Glutamatergic neuron (in vitro differentiated cells): ENCODE measurements around the gene ADAMTS6. TPM values are rescaled to one million over a fixed set of nuclear protein-coding genes. Genes with fewer than 3 reads are reported as not detected.

Source experiments
- DNase-seq: peaks from one replicate; pipeline ENCODE4 v3.0.0; 2022
- H3K27ac Mint-ChIP-seq: one replicate; pipeline ENCODE4 v1.8.0; 2020; ENCODE audit warnings: mild to moderate bottlenecking, mixed read lengths, inconsistent platforms; ENCODE audit not compliant: unreplicated experiment
- H3K27me3 Mint-ChIP-seq: one replicate; pipeline ENCODE4 v1.8.0; 2020; ENCODE audit warnings: mild to moderate bottlenecking, moderate library complexity, mixed read lengths, inconsistent platforms; ENCODE audit not compliant: unreplicated experiment
- H3K36me3 Mint-ChIP-seq: one replicate; pipeline ENCODE4 v1.8.0; 2020; ENCODE audit warnings: mild to moderate bottlenecking, mixed read lengths, inconsistent platforms; ENCODE audit not compliant: unreplicated experiment
- H3K4me1 Mint-ChIP-seq: one replicate; pipeline ENCODE4 v1.8.0; 2020; ENCODE audit warnings: mild to moderate bottlenecking, low read depth, mixed read lengths, inconsistent platforms; ENCODE audit not compliant: unreplicated experiment
- H3K4me3 Mint-ChIP-seq: one replicate; pipeline ENCODE4 v1.8.0; 2020; ENCODE audit warnings: mild to moderate bottlenecking, mixed read lengths, inconsistent platforms; ENCODE audit not compliant: unreplicated experiment
- H3K9me3 Mint-ChIP-seq: one replicate; pipeline ENCODE4 v1.8.0; 2020; ENCODE audit warnings: mild to moderate bottlenecking, moderate library complexity, mixed read lengths, inconsistent platforms; ENCODE audit not compliant: unreplicated experiment
- CTCF ChIP-seq: fragments of 200-600 bp; sonication (generic); IDR thresholded peaks from one replicate; pipeline ENCODE4 v1.5.0; 2021; ENCODE audit not compliant: partially characterized antibody, unreplicated experiment
- total RNA-seq: library from RNA; stranded (reverse); fragmentation: NEBNext Ultra II Directional; extraction: Animal tissue kit (Norgen Biotek cat#: 25700); gene quantifications from one replicate; pipeline ENCODE4 v1.2.1, GENCODE V29; 2021; ENCODE audit not compliant: unreplicated experiment

ADAMTS6 gene
- total RNA-seq, 1 donor from 2014 or later: 2.1 TPM

GRCh38 chr5:65261499-65261898, 220.2 kb downstream of the ADAMTS6 start:
- Mint-ChIP-seq H3K4me3 (no peak overlapping the region), H3K9me3 (no peaks in the 10 kb centered on the region), H3K4me1 (no peaks in the 10 kb centered on the region), H3K36me3 (no peaks in the 10 kb centered on the region), H3K27ac (no peak overlapping the region), H3K27me3 (peaks cover 3% of the 10 kb centered on the region)
- TF ChIP-seq CTCF: no peak
- DNase-seq: no peak

- Mint-ChIP-seq H3K27ac (no peak overlapping the region), H3K4me3 (no peak overlapping the region), H3K4me1 (no peaks in the 10 kb centered on the region), H3K36me3 (no peaks in the 10 kb centered on the region), H3K9me3 (no peaks in the 10 kb centered on the region), H3K27me3 (no peaks in the 10 kb centered on the region)
- DNase-seq: no peak
- TF ChIP-seq CTCF: no peak
These were observed 226.4 kb downstream of the ADAMTS6 start for GRCh38 chr5:65255294-65255693.

- Mint-ChIP-seq H3K27ac (no peak overlapping the region), H3K36me3 (no peaks in the 10 kb centered on the region), H3K9me3 (no peaks in the 10 kb centered on the region), H3K4me1 (no peaks in the 10 kb centered on the region), H3K27me3 (no peaks in the 10 kb centered on the region), H3K4me3 (no peak overlapping the region)
- DNase-seq: no peak
- TF ChIP-seq CTCF: no peak
These were observed 228.7 kb downstream of the ADAMTS6 start for GRCh38 chr5:65252977-65253376.

- Mint-ChIP-seq H3K36me3 (no peaks in the 10 kb centered on the region), H3K9me3 (no peaks in the 10 kb centered on the region), H3K4me1 (peaks cover 2% of the 10 kb centered on the region), H3K27ac (no peak overlapping the region), H3K27me3 (no peaks in the 10 kb centered on the region), H3K4me3 (no peak overlapping the region)
- DNase-seq: no peak
- TF ChIP-seq CTCF: no peak
These were observed 232.8 kb downstream of the ADAMTS6 start for GRCh38 chr5:65248896-65249295.

- Mint-ChIP-seq H3K27ac (no peak overlapping the region), H3K4me3 (no peak overlapping the region)
- DNase-seq: no peak
These were observed 234.1 kb downstream of the ADAMTS6 start for GRCh38 chr5:65247594-65247993.

More at GRCh38 chr5:65247594-65247993, 234.1 kb downstream of the ADAMTS6 start:
- no peak for TF ChIP-seq CTCF
- Mint-ChIP-seq H3K36me3 (no peaks in the 10 kb centered on the region), H3K4me1 (peaks cover 2% of the 10 kb centered on the region), H3K27me3 (no peaks in the 10 kb centered on the region), H3K9me3 (no peaks in the 10 kb centered on the region)
